Heart left ventricle (tissue), 16 donors: ENCODE data around the gene CCL19. TPM values are rescaled to one million over a fixed set of nuclear protein-coding genes. Genes with fewer than 3 reads are reported as not detected.
A peak's percentile ranks its signal among the peaks of the same experiment; 100 is the strongest.
"Not testable (repeated sequence)": the region's sequence is repeated elsewhere in the genome, so short reads cannot be mapped to it uniquely, and the experiment has no call there.

Experiments
- ATAC-seq, 4 donors: fragments of 200-7000 bp; cut with Tn5 transposase; one replicate each; pipeline ENCODE4 v1.9.1; 2020 to 2022; ENCODE audit warnings: moderate library complexity in 4 of 4, mild to moderate bottlenecking in 3 of 4, moderate number of reproducible peaks in 1 of 4
- DNase-seq, 5 donors: peaks; one replicate each; pipeline ENCODE4 v3.0.0-alpha.2; 2020
- H3K27ac ChIP-seq, 12 donors: fragments of 200-600 bp; sonication (generic) in 4 of 12; one replicate each; pipeline versions ENCODE4 v1.5.0 to v1.8.0; 2016 to 2022; ENCODE audit warnings: mild to moderate bottlenecking in 2 of 12
- H3K27me3 ChIP-seq, 9 donors: fragments of 200-600 bp; sonication (generic) in 2 of 9; one replicate each; pipeline versions ENCODE4 v1.5.1 to v1.8.0; 2016 to 2022; ENCODE audit warnings: mild to moderate bottlenecking in 3 of 9
- H3K36me3 ChIP-seq, 9 donors: fragments of 200-600 bp; sonication (generic) in 2 of 9; one replicate each; pipeline versions ENCODE4 v1.5.0 to v1.8.0; 2018 to 2022; ENCODE audit warnings: mild to moderate bottlenecking in 2 of 9
- H3K4me1 ChIP-seq, 12 donors: fragments of 200-600 bp; sonication (generic) in 4 of 12; one replicate each; pipeline versions ENCODE4 v1.5.0 to v1.8.0; 2016 to 2022; ENCODE audit warnings: mild to moderate bottlenecking in 3 of 12
- H3K4me3 ChIP-seq, 12 donors: fragments of 200-600 bp; sonication (generic) in 4 of 12; one replicate each; pipeline versions ENCODE4 v1.5.0 to v1.8.0; 2017 to 2022; ENCODE audit warnings: mild to moderate bottlenecking in 9 of 12, moderate library complexity in 4 of 12
- H3K9me3 ChIP-seq, 12 donors: fragments of 200-600 bp; sonication (generic) in 4 of 12; one replicate each; pipeline versions ENCODE4 v1.5.0 to v1.8.0; 2016 to 2022; ENCODE audit warnings: mild to moderate bottlenecking in 1 of 12
- POLR2A ChIP-seq, 2 donors: fragments of 450-650 bp; IDR thresholded peaks; one replicate each; pipeline ENCODE4 v1.6.1; 2017; ENCODE audit warnings: antibody characterized with exemption in 2 of 2, mild to moderate bottlenecking in 2 of 2, moderate library complexity in 2 of 2
- WGBS, 4 donors: extraction: QIAGEN DNeasy Blood & Tissue Kit in 2 of 4; methylation state at CpG; one replicate each; pipeline versions ENCODE4 v1.1.5 to v1.1.7; 2013 to 2018; 5-methylcytosine and 5-hydroxymethylcytosine counted together
- intact Hi-C, 10 donors: fragments of 100-400 bp; cut with DNase I; formaldehyde crosslinking; loops; one replicate each; pipeline versions ENCODE4 v1.11.1 to v1.14.2; 2022
- long read RNA-seq, 3 donors: library from polyadenylated mRNA; unstranded; transcript quantifications; one replicate each; pipeline ENCODE4 v2.0.0, GENCODE V29; 2020 to 2021
- polyA plus RNA-seq, 2 donors: library from polyadenylated mRNA; stranded (reverse); fragments of 200-250 nt; gene quantifications; one replicate each; pipeline ENCODE4 v1.2.3, GENCODE V29; 2013
- total RNA-seq, 9 donors: library from RNA; depleted of rRNA in 2 of 9; stranded (reverse); fragments of >200 nt in 2 of 9; fragmentation: NEBNext Ultra II Directional in 3 of 9; extraction: Animal tissue kit (Norgen Biotek cat#: 25700) in 3 of 9; gene quantifications; one replicate each; pipeline versions ENCODE4 v1.1.0 to v1.2.4, GENCODE V29; 2016 to 2023
- TF ChIP-seq, protein P1 (sequence below), 12 donors: fragments of 200-600 bp; sonication (generic) in 4 of 12; IDR thresholded peaks; one replicate each; pipeline versions ENCODE4 v1.5.0 to v1.8.0; 2018 to 2022; ENCODE audit warnings: antibody characterized with exemption in 12 of 12, mild to moderate bottlenecking in 5 of 12
- donor health status: ischemic (EF 13 %, LVEDD 7.1; RV severe dilation, severe dysfunction).
- donor health status: healthy with polysubstance abuse.
- donor health status: DM: no; HTN: yes; CAD: no.
- donor health status: DM: no; HTN: no; CAD: no.
- donor health status: ischemic (EF 25% LVEDD 6.9; RV normal size, moderate dysfunction).
- donor health status: ischemic (EF 25% LVEDD 5.7; RV mildly dilated, moderate dysfunction).
- donor health status: healthy.
- donor health status: DM: yes; HTN: yes; CAD: no.
- donor health status: ischemic (EF 35%, LVEDD 5.7; RV mildly dilated, moderate dysfunction).
- donor health status: nonischemic (EF 11% LVEDD 7.7; RV severe dilation, severe dysfunction).
- donor health status: DM: yes; HTN: yes; CAD: no.
- donor health status: PGD.
- donor health status: ischemic (EF 29% LVEDD 5.4; RV normal size, mild dysfunction).
- donor health status: nonischemic (EF 23%, LVEDD 6.1; RV moderate dilation, normal function).

CCL19 gene
- total RNA-seq (10 to 100 TPM in 1 of 9 donors, 1 to 10 TPM in 2, under 1 TPM in 1, not detected in 5; 0.56 to 25.7 (median 2.5) TPM), polyA plus RNA-seq (under 1 TPM; 0.46 to 0.60 TPM)
- long read RNA-seq, donor 1, result 0 reads
- long read RNA-seq, donor 2, result 0 reads
- long read RNA-seq, donor 3, result 0 reads

DNA sequence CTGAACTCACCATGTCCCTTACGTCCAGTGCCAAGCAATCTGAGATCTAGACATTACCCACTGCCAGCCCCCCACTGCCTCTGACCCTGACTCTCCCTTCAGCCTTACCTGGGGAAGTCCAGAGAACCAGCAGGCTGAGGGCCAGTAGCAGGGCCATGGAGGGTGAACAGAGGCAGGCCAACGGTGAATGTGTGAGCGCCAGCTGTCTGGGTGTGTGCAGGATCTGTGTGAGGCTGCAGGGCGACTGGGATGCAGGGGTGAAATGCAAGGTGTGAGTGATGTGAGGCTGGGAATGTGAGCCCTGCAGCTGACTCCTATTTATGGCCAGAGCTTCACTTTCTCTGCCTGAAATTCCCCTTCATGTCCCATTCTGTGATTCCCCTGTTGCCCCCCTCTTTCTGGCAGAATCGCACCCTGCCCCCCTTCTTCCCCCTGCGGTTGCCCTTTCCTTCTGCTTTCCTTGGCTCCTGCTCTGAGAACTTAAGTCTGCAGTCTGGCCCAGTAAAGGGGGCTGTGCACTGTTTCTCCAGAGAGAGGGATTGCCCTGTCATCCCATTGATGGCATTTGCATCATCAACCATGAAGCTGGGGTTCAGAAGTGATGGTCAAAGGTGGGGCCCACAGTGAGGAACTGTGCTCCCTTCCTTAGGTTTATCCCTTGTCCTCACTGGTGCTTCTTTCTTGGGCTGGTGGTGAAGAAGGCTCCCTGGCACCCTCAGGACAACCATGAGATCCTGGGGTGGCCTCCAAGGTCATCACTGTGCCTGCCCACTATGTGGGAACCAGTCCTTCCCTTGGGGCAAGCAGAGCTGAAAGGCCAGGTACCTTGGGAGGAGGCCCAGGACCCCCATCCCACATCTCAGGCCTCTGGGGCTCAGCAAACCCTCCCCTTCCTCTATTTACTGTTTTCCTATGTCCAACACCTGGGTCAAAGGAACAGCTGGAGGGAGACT lies at the start of gene CCL19:
Gene CCL19, minus strand, starts transcription at position 294 of the 953 bp plus-strand sequence. Its CDS starts 137 bp downstream, at position 157.
- ATAC-seq, result peak in 1 of 4 donors; percentile 22
- no peak for DNase-seq
- Histone ChIP-seq H3K27me3 (no peaks in the 10 kb centered on the region), H3K27ac (no peak within 1 kb of the TSS), H3K4me3 (no peak within 1 kb of the TSS), H3K9me3 (no peaks in the 10 kb centered on the region), H3K4me1 (peaks cover 0 to 35% (median 0%) of the 10 kb centered on the region in 12 donors), H3K36me3 (no peaks in the 10 kb centered on the region)
- TF ChIP-seq, protein P1, sequence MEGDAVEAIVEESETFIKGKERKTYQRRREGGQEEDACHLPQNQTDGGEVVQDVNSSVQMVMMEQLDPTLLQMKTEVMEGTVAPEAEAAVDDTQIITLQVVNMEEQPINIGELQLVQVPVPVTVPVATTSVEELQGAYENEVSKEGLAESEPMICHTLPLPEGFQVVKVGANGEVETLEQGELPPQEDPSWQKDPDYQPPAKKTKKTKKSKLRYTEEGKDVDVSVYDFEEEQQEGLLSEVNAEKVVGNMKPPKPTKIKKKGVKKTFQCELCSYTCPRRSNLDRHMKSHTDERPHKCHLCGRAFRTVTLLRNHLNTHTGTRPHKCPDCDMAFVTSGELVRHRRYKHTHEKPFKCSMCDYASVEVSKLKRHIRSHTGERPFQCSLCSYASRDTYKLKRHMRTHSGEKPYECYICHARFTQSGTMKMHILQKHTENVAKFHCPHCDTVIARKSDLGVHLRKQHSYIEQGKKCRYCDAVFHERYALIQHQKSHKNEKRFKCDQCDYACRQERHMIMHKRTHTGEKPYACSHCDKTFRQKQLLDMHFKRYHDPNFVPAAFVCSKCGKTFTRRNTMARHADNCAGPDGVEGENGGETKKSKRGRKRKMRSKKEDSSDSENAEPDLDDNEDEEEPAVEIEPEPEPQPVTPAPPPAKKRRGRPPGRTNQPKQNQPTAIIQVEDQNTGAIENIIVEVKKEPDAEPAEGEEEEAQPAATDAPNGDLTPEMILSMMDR (IDR thresholded peaks at IDR 0.05), result no peak
- no peak for TF ChIP-seq POLR2A (IDR thresholded peaks at IDR 0.05)
- 72 to 81% (median 75%) methylated on average over 6 of the region's 6 CpGs for WGBS, 4 donors
- intact Hi-C loops, result loop anchor here in 1 of 10 donors (10.0 kb wide), 1 partner anchor 174 kb away; no protein-coding TSS in a partner anchor

DNA sequence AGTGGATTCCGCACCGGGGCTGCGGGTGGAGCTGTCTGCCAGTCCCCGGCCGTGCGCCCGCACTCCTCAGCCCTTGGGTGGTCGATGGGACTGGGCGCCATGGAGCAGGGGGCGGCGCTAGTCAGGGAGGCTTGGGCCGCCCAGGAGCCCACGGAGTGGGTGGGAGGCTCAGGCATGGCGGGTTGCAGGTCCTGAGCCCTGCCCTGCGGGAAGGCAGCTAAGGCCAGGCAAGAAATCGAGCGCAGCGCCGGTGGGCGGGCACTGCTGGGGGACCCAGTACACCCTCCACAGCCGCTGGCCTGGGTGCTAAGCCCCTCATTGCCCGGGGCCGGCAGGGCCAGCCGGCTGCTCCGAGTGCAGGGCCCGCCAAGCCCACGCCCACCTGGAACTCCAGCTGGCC lies 49.1 kb upstream of the CCL19 start:
- H3K36me3 ChIP-seq, intact Hi-C loops, H3K27me3 ChIP-seq, H3K4me3 ChIP-seq, H3K9me3 ChIP-seq, H3K27ac ChIP-seq, ATAC-seq: not testable (repeated sequence)
- peaks cover 0 to 11% (median 0%) of the 10 kb centered on the region in 12 donors for H3K4me1 ChIP-seq
- DNase-seq, result peak in 1 of 5 donors; percentile 28
- WGBS, 4 donors, result 97 to 98% (median 97%) methylated on average over 7 to 27 of the region's 27 CpGs

DNA sequence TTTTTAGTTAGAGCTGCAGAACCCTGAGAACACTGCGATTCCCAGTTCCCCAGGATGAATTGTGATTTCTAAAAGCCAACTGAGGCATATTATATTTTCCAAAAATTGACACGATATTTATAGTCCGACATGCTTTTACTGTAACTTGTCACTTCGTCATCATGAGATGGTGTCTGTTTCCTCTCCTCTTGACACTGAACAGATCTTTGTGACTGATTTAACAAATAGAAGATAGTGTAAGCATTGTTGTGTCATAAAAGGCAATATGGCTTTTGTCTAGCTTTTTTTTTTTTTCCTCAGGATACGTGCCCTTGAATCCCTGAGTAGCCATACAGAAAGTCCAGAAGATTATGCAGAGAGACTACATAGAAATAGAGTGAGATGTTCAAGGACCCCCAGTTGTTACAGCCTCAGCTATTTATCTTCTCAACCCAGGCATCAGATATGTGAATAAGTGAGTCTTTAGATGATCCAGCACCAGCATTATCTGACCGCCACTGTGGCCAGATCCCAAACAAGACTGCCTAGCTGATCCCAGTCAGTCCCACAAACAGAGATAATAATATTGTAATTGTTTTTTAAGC lies 46.7 kb upstream of the CCL19 start:
- intact Hi-C loops, result loop anchor here in 1 of 10 donors (10.0 kb wide), 1 partner anchor 57 kb away; no protein-coding TSS in a partner anchor

DNA sequence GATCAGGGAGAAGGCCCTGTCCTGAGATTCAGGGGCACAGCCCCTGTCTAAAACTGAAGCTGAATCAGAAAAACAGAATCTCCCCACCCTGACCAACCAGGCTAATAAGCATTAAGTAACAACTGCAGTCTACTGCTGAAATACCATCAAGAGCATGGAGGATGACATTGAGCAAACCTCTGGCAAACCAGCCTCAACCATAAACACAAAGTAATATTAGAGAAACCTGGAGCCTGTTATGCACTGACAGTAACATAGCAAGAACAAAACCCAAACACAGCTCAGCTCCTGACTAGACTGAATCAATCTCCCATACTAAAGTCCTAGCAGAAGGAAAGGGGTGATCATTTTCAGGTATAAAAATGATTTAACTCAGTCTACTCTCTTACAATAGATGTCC lies 43.6 kb upstream of the CCL19 start:
- no peaks in the 10 kb centered on the region for H3K27me3 ChIP-seq

More for the DNA sequence above, 46.7 kb upstream of the CCL19 start:
- no peak for DNase-seq
- Histone ChIP-seq H3K27ac (no peak overlapping the region), H3K9me3 (no peaks in the 10 kb centered on the region), H3K27me3 (no peaks in the 10 kb centered on the region), H3K4me3 (no peak overlapping the region), H3K4me1 (peaks cover 0 to 4% (median 0%) of the 10 kb centered on the region in 12 donors), H3K36me3 (no peaks in the 10 kb centered on the region)
- no peak for TF ChIP-seq POLR2A (IDR thresholded peaks at IDR 0.05)
- TF ChIP-seq, protein P1 (IDR thresholded peaks at IDR 0.05), result no peak
- ATAC-seq, result no peak
- WGBS, 4 donors, result 30 to 52% (median 35%) methylated on average over 6 of the region's 6 CpGs

More for the DNA sequence above, 43.6 kb upstream of the CCL19 start:
- Histone ChIP-seq H3K36me3 (no peaks in the 10 kb centered on the region), H3K4me1 (no peaks in the 10 kb centered on the region), H3K27ac (peak overlapping the region in 1 of 12 donors; percentile 12), H3K9me3 (no peaks in the 10 kb centered on the region), H3K4me3 (no peak overlapping the region)
- no peak for ATAC-seq
- TF ChIP-seq, protein P1 (IDR thresholded peaks at IDR 0.05), result no peak
- no peak for TF ChIP-seq POLR2A (IDR thresholded peaks at IDR 0.05)
- no peak for DNase-seq
- intact Hi-C loops, result loop anchor here in 1 of 10 donors (10.0 kb wide), 1 partner anchor 60 kb away; no protein-coding TSS in a partner anchor
